Naive thymus-derived CD4-positive, alpha-beta T cell (primary cell): Measurements from ENCODE around the gene RTN1. TPM values are rescaled to one million over a fixed set of nuclear protein-coding genes. Genes with fewer than 3 reads are reported as not detected.

Experiments used
- ATAC-seq: fragments of 150-1000 bp; cut with Tn5 transposase; 2 replicates; pipeline ENCODE4 v1.10.0; 2021; ENCODE audit warnings: mild to moderate bottlenecking, moderate library complexity
- CTCF ChIA-PET: fragments of 350-600 bp; sonication (Branson Sonifier 250); formaldehyde crosslinking; loops from one replicate; lab custom pipeline; 2021; ENCODE audit warnings: antibody characterized with exemption; lab: Charles Lee
- POLR2A ChIA-PET: fragments of 350-600 bp; sonication (Branson Sonifier 250); formaldehyde crosslinking; loops from one replicate; lab custom pipeline; 2021; ENCODE audit warnings: antibody characterized with exemption, inconsistent platforms; lab: Charles Lee
- DNase-seq, 9 donors: peaks; one replicate each; pipeline versions ENCODE4 v3.0.0 to v3.0.0-alpha.2; 2020 to 2022; ENCODE audit warnings: mixed read lengths in 1 of 9
- H3K27ac ChIP-seq: one replicate; pipeline ENCODE4 v1.7.0; 2013; ENCODE audit warnings: mild to moderate bottlenecking, low read depth, low read length, moderate library complexity
- H3K27me3 ChIP-seq, 2 donors: one replicate each; pipeline ENCODE4 v1.7.0; 2013; ENCODE audit warnings: low read length in 2 of 2, mild to moderate bottlenecking in 2 of 2, moderate library complexity in 2 of 2; ENCODE audit not compliant: control insufficient read depth in 2 of 2, insufficient read depth in 2 of 2
- H3K36me3 ChIP-seq, 3 experiments: 1 replicate in 2 of 3; 2 replicates in 1 of 3; pipeline ENCODE4 v1.7.0; 2013; ENCODE audit warnings: low read length in 3 of 3, mild to moderate bottlenecking in 3 of 3, moderate library complexity in 1 of 3; ENCODE audit not compliant: insufficient read depth in 3 of 3, control insufficient read depth in 2 of 3
- H3K4me1 ChIP-seq, 2 donors: one replicate each; pipeline ENCODE4 v1.7.0; 2013; ENCODE audit warnings: low read length in 2 of 2, mild to moderate bottlenecking in 2 of 2, moderate library complexity in 1 of 2; ENCODE audit not compliant: control insufficient read depth in 2 of 2, insufficient read depth in 2 of 2
- H3K4me3 ChIP-seq: 2 replicates; pipeline ENCODE4 v1.7.0; 2013; ENCODE audit warnings: mild to moderate bottlenecking, low read length
- H3K9me3 ChIP-seq, 3 experiments: 1 replicate in 2 of 3; 2 replicates in 1 of 3; pipeline ENCODE4 v1.7.0; 2013; ENCODE audit warnings: low read length in 3 of 3; ENCODE audit not compliant: control insufficient read depth in 2 of 3
- H3K27ac Mint-ChIP-seq, 9 donors: one replicate each; pipeline ENCODE4 v1.8.0; 2020 to 2022; ENCODE audit warnings: mixed read lengths in 9 of 9, mild to moderate bottlenecking in 8 of 9, moderate library complexity in 5 of 9, inconsistent platforms in 2 of 9
- H3K27me3 Mint-ChIP-seq, 5 donors: one replicate each; pipeline ENCODE4 v1.8.0; 2021 to 2022; ENCODE audit warnings: mixed read lengths in 5 of 5, mild to moderate bottlenecking in 1 of 5
- H3K36me3 Mint-ChIP-seq, 5 donors: one replicate each; pipeline ENCODE4 v1.8.0; 2020 to 2022; ENCODE audit warnings: mixed read lengths in 5 of 5, mild to moderate bottlenecking in 3 of 5, inconsistent platforms in 1 of 5
- H3K4me1 Mint-ChIP-seq, 7 donors: one replicate each; pipeline ENCODE4 v1.8.0; 2020 to 2022; ENCODE audit warnings: mixed read lengths in 7 of 7, mild to moderate bottlenecking in 3 of 7, inconsistent platforms in 1 of 7
- H3K4me3 Mint-ChIP-seq, 10 donors: one replicate each; pipeline ENCODE4 v1.8.0; 2020 to 2022; ENCODE audit warnings: mild to moderate bottlenecking in 10 of 10, mixed read lengths in 10 of 10, moderate library complexity in 6 of 10, inconsistent platforms in 2 of 10
- H3K9me3 Mint-ChIP-seq, 11 donors: one replicate each; pipeline ENCODE4 v1.8.0; 2020 to 2022; ENCODE audit warnings: mixed read lengths in 11 of 11, mild to moderate bottlenecking in 4 of 11, inconsistent platforms in 1 of 11, moderate library complexity in 1 of 11
- intact Hi-C, 2 donors: fragments of 100-400 bp; cut with micrococcal nuclease; formaldehyde crosslinking; loops; one replicate each; pipeline ENCODE4 v1.15.1; 2023
- polyA plus RNA-seq, 2 donors: library from polyadenylated mRNA; unstranded; fragments of 300-500 nt; fragmentation: Illumina TruSeq; gene quantifications; one replicate each; pipeline ENCODE4 v1.2.3, GENCODE V29; 2021
- total RNA-seq, 6 experiments: library from RNA in 5 of 6; stranded (reverse) in 5 of 6; gene quantifications; 1 replicate in 5 of 6; 2 replicates in 1 of 6; pipeline ENCODE4 v1.2.3 and lab custom pipeline; 2021 to 2026

The RTN1 gene, protein sequence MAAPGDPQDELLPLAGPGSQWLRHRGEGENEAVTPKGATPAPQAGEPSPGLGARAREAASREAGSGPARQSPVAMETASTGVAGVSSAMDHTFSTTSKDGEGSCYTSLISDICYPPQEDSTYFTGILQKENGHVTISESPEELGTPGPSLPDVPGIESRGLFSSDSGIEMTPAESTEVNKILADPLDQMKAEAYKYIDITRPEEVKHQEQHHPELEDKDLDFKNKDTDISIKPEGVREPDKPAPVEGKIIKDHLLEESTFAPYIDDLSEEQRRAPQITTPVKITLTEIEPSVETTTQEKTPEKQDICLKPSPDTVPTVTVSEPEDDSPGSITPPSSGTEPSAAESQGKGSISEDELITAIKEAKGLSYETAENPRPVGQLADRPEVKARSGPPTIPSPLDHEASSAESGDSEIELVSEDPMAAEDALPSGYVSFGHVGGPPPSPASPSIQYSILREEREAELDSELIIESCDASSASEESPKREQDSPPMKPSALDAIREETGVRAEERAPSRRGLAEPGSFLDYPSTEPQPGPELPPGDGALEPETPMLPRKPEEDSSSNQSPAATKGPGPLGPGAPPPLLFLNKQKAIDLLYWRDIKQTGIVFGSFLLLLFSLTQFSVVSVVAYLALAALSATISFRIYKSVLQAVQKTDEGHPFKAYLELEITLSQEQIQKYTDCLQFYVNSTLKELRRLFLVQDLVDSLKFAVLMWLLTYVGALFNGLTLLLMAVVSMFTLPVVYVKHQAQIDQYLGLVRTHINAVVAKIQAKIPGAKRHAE
- total RNA-seq (1 to 10 TPM in 2 of 5 experiments, under 1 TPM in 2, not detected in 1; 0.24 to 9.4 (median 0.77) TPM), polyA plus RNA-seq (not detected), total RNA-seq (lab: John Stamatoyannopoulos, UW) (not detected)

- peaks cover 0 to 7% (median 0%) of the 10 kb centered on the region in 5 donors for H3K36me3 Mint-ChIP-seq
- POLR2A ChIA-PET, result no interaction called here
- no peaks in the 10 kb centered on the region for H3K9me3 ChIP-seq
- no peaks in the 10 kb centered on the region for H3K36me3 ChIP-seq
- no peak within 1 kb of the TSS for H3K4me3 ChIP-seq
- peaks cover 4 to 13% (median 6%) of the 10 kb centered on the region in 7 donors for H3K4me1 Mint-ChIP-seq
- DNase-seq (peak in 2 of 9 donors; percentile 3 to 30), ATAC-seq (peak; percentile 70)
- peaks cover 0 to 16% of the 10 kb centered on the region in 2 donors for H3K27me3 ChIP-seq
- peak within 1 kb of the TSS in 1 of 9 donors; percentile 27 for H3K27ac Mint-ChIP-seq
- H3K4me1 ChIP-seq, result peaks cover 0 to 4% of the 10 kb centered on the region in 2 donors
- H3K4me3 Mint-ChIP-seq, result peak within 1 kb of the TSS; percentile 27 to 91 (median 74)
- no peak within 1 kb of the TSS for H3K27ac ChIP-seq
- H3K9me3 Mint-ChIP-seq, result peaks cover 0 to 7% (median 0%) of the 10 kb centered on the region in 11 donors
- H3K27me3 Mint-ChIP-seq, result peaks cover 47 to 73% (median 53%) of the 10 kb centered on the region in 5 donors
- intact Hi-C loops, result no loop called here
- CTCF ChIA-PET, result no interaction called here
Measured at GRCh38 chr14:59870277-59871165, at the start of gene RTN1. RTN1 (minus strand) TSS chr14:59870776; CDS start chr14:59870630, 146 bp downstream.

DNA sequence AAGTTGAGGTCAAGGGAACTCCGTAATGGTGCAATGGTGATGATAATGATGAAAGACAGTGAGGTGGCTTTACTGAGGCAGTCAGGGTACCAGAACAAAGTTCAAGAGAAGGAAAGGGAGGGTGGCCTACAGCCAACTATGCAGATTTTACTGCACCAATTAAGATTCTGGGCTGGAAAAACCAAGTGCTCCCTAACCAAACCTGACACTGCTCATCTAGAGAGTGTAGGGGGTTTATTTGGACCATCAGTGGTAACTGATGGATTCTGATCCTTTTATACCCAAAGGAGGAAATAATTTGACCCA is 49.8 kb upstream of the RTN1 start:
- intact Hi-C loops, result no loop called here
- CTCF ChIA-PET, result no interaction called here
- Histone ChIP-seq H3K4me1 (peaks cover 3 to 7% of the 10 kb centered on the region in 2 donors), H3K4me3 (no peak overlapping the region), H3K27me3 (peaks cover 0 to 3% of the 10 kb centered on the region in 2 donors), H3K27ac (no peak overlapping the region), H3K9me3 (no peaks in the 10 kb centered on the region), H3K36me3 (no peaks in the 10 kb centered on the region)
- peak overlapping the region in 3 of 9 donors; percentile 9 to 83 (median 54) for H3K27ac Mint-ChIP-seq
- H3K4me3 Mint-ChIP-seq, result peak overlapping the region; percentile 21 to 79 (median 72)
- H3K36me3 Mint-ChIP-seq, result peaks cover 0 to 4% (median 0%) of the 10 kb centered on the region in 5 donors
- DNase-seq (no peak), ATAC-seq (no peak)
- H3K9me3 Mint-ChIP-seq, result peaks cover 0 to 11% (median 2%) of the 10 kb centered on the region in 11 donors
- peaks cover 34 to 68% (median 56%) of the 10 kb centered on the region in 5 donors for H3K27me3 Mint-ChIP-seq
- POLR2A ChIA-PET, result no interaction called here
- H3K4me1 Mint-ChIP-seq, result peaks cover 0 to 19% (median 8%) of the 10 kb centered on the region in 7 donors

DNA sequence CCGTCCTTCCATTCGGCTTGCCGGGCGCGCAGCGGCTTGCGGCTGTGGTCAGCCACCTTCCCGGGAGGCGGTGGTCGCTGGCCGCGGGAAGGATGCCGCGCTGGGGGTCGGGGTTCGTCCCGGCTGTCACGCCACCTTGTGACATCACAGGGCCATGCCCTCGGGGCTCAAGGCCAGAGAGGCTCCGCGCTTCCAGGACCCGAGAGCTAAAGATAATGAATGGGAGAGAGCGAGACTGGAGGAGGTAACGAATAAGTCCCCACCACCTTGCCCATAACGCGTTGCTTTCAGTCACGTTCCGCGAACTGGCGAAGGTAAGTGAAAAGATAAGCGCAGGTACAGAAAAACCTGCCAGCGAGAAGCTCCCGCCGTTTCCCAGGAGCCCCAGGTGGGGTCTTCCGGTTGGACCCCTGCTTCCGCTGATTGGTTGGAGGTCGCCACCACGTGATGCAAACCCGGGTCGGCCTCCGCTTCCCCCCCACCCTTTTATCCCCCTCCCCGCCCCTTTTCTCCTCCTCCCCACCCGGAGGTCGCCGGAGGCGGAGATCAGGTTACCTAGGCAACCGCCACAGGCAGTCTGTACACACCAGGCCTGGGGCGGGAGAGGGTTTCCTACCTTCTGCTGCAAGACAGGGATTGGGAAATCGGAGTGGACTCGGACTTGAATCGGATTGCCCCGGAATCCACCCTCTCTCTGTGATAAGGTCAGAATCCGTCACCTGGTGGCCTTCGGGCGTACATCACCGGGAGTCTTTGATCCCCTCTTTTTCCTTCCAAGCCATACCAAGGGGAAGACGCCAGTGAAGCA is 49.2 kb upstream of the RTN1 start, which contains the start of gene LRRC9:
Gene LRRC9, plus strand, starts transcription at position 575 of the 808 bp plus-strand sequence.
- Mint-ChIP-seq H3K27me3 (peaks cover 34 to 67% (median 56%) of the 10 kb centered on the region in 5 donors), H3K4me1 (peaks cover 0 to 19% (median 8%) of the 10 kb centered on the region in 7 donors), H3K36me3 (peaks cover 0 to 4% (median 0%) of the 10 kb centered on the region in 5 donors), H3K9me3 (peaks cover 0 to 13% (median 2%) of the 10 kb centered on the region in 11 donors), H3K27ac (peak within 1 kb of the TSS in 4 of 9 donors; percentile 9 to 83 (median 34)), H3K4me3 (peak within 1 kb of the TSS; percentile 47 to 81 (median 76))
- Histone ChIP-seq H3K4me3 (peak within 1 kb of the TSS; percentile 47), H3K9me3 (no peaks in the 10 kb centered on the region), H3K4me1 (peaks cover 3 to 7% of the 10 kb centered on the region in 2 donors), H3K36me3 (no peaks in the 10 kb centered on the region), H3K27me3 (peaks cover 0 to 3% of the 10 kb centered on the region in 2 donors), H3K27ac (no peak within 1 kb of the TSS)
- intact Hi-C loops, result loop anchor here in 1 of 2 donors (2.0 to 5.0 kb wide), 3 partner anchors 333 to 792 kb away; partner anchors contain the start of gene DAAM1
- ChIA-PET POLR2A (no interaction called here), CTCF (no interaction called here)
- ATAC-seq, result peak; percentile 62
- DNase-seq, result peak in 7 of 9 donors; percentile 20 to 43 (median 35)

- peaks cover 0 to 13% (median 2%) of the 10 kb centered on the region in 11 donors for H3K9me3 Mint-ChIP-seq
- peak overlapping the region; percentile 47 for H3K4me3 ChIP-seq
- POLR2A ChIA-PET, result no interaction called here
- H3K9me3 ChIP-seq, result no peaks in the 10 kb centered on the region
- peak overlapping the region; percentile 47 to 81 (median 76) for H3K4me3 Mint-ChIP-seq
- intact Hi-C loops, result loop anchor here in 1 of 2 donors (2.0 to 5.0 kb wide), 3 partner anchors 332 to 792 kb away; partner anchors contain the start of gene DAAM1
- CTCF ChIA-PET, result no interaction called here
- no peak overlapping the region for H3K27ac ChIP-seq
- ATAC-seq (peak; percentile 54), DNase-seq (peak in 4 of 9 donors; percentile 7 to 23 (median 19))
- peaks cover 0 to 19% (median 8%) of the 10 kb centered on the region in 7 donors for H3K4me1 Mint-ChIP-seq
- peaks cover 0 to 3% of the 10 kb centered on the region in 2 donors for H3K27me3 ChIP-seq
- no peaks in the 10 kb centered on the region for H3K36me3 ChIP-seq
- peaks cover 34 to 65% (median 56%) of the 10 kb centered on the region in 5 donors for H3K27me3 Mint-ChIP-seq
- peaks cover 0 to 4% (median 0%) of the 10 kb centered on the region in 5 donors for H3K36me3 Mint-ChIP-seq
- peaks cover 3 to 7% of the 10 kb centered on the region in 2 donors for H3K4me1 ChIP-seq
- no peak overlapping the region for H3K27ac Mint-ChIP-seq
Measured at GRCh38 chr14:59918824-59919569, 48.4 kb upstream of the RTN1 start.

GRCh38 chr14:59913187-59913586 is 42.6 kb upstream of the RTN1 start:
- no peak overlapping the region for H3K4me3 ChIP-seq
- no peaks in the 10 kb centered on the region for H3K36me3 ChIP-seq
- intact Hi-C loops, result no loop called here
- Mint-ChIP-seq H3K27me3 (peaks cover 27 to 51% (median 37%) of the 10 kb centered on the region in 5 donors), H3K4me3 (no peak overlapping the region), H3K4me1 (no peaks in the 10 kb centered on the region), H3K27ac (no peak overlapping the region), H3K9me3 (peaks cover 0 to 13% (median 2%) of the 10 kb centered on the region in 11 donors), H3K36me3 (peaks cover 0 to 4% (median 0%) of the 10 kb centered on the region in 5 donors)
- ChIA-PET POLR2A (no interaction called here), CTCF (interaction anchor here (1.0 kb wide), 1 partner anchor 52 kb away, joined by 3 read pairs; no protein-coding TSS in a partner anchor)
- no peaks in the 10 kb centered on the region for H3K27me3 ChIP-seq
- no peak for ATAC-seq
- H3K27ac ChIP-seq, result no peak overlapping the region
- DNase-seq, result no peak
- no peaks in the 10 kb centered on the region for H3K4me1 ChIP-seq
- H3K9me3 ChIP-seq, result no peaks in the 10 kb centered on the region
